Measurements from ENCODE around the gene KAZN. TPM values are rescaled to one million over a fixed set of nuclear protein-coding genes. Genes with fewer than 3 reads are reported as not detected.

KAZN gene
- total and polyA plus RNA-seq, 9 donors: 10.1 to 56.4 (median 27.9) TPM

DNA sequence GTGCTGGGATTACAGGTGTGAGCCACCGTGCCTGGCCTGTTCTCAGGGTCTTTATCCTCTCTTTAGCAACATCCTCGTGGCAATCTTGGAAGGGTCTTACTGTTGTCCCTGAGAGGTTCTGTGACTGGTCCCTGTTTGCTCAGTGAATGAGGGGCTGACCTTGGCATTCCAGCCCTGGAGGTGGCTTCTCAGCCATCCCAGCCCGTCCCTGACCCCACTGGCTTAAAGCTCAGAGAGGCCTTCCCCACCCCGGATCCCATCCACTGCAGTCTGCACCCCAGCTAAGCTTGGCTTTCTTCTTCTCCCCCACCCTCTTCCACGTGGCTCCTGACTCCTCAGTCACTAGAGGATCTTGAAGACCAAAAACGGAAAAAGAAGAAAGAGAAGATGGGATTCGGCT is 466.8 kb downstream of the KAZN start:
- 74 to 93% (median 75%) methylated on average over 7 of the region's 7 CpGs for WGBS, 3 donors
- DNase-seq: no peak
- H3K4me3 ChIP-seq: no peak overlapping the region
- H3K27me3 ChIP-seq: no peaks in the 10 kb centered on the region
- H3K27ac ChIP-seq: no peak overlapping the region
- no peaks in the 10 kb centered on the region for H3K9me3 ChIP-seq
- H3K36me3 ChIP-seq: no peaks in the 10 kb centered on the region
- intact Hi-C loops (cut with DNase I): no loop called here
- no peaks in the 10 kb centered on the region for H3K4me1 ChIP-seq (ENCODE audit: insufficient read depth)
- TF ChIP-seq POLR2A (IDR thresholded peaks at IDR 0.05) (no peak), EP300 (IDR thresholded peaks at IDR 0.05) (no peak)
- TF ChIP-seq, protein P1, sequence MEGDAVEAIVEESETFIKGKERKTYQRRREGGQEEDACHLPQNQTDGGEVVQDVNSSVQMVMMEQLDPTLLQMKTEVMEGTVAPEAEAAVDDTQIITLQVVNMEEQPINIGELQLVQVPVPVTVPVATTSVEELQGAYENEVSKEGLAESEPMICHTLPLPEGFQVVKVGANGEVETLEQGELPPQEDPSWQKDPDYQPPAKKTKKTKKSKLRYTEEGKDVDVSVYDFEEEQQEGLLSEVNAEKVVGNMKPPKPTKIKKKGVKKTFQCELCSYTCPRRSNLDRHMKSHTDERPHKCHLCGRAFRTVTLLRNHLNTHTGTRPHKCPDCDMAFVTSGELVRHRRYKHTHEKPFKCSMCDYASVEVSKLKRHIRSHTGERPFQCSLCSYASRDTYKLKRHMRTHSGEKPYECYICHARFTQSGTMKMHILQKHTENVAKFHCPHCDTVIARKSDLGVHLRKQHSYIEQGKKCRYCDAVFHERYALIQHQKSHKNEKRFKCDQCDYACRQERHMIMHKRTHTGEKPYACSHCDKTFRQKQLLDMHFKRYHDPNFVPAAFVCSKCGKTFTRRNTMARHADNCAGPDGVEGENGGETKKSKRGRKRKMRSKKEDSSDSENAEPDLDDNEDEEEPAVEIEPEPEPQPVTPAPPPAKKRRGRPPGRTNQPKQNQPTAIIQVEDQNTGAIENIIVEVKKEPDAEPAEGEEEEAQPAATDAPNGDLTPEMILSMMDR (IDR thresholded peaks at IDR 0.05): no peak

DNA sequence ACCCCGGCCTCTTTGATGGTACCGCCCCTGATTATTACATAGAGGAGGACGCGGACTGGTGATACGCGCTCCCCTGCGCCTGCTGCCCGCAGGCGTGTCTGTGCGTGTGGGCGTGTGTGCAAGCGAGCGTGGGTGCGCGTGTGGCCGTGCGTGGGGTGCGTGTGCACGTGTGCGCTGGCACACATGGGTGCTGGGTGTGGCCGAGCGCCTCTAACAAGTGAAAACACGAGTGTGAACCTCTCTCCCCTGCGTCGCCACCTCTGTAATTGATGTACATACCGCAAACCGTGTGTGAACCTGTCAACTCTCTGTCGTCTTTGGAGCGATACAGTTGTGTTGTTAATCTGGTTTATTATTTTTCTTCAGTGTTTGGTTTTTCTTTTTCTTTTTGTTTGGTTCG is 467.3 kb downstream of the KAZN start:
- H3K4me1 ChIP-seq (ENCODE audit: insufficient read depth): no peaks in the 10 kb centered on the region
- no peak overlapping the region for H3K4me3 ChIP-seq
- H3K27me3 ChIP-seq: no peaks in the 10 kb centered on the region
- no peaks in the 10 kb centered on the region for H3K9me3 ChIP-seq
- WGBS, 3 donors: 91 to 94% (median 91%) methylated on average over 30 of the region's 30 CpGs
- no peak for TF ChIP-seq POLR2A (IDR thresholded peaks at IDR 0.05)
- intact Hi-C loops (cut with DNase I): no loop called here
- no peaks in the 10 kb centered on the region for H3K36me3 ChIP-seq
- H3K27ac ChIP-seq: no peak overlapping the region
- DNase-seq: no peak

DNA sequence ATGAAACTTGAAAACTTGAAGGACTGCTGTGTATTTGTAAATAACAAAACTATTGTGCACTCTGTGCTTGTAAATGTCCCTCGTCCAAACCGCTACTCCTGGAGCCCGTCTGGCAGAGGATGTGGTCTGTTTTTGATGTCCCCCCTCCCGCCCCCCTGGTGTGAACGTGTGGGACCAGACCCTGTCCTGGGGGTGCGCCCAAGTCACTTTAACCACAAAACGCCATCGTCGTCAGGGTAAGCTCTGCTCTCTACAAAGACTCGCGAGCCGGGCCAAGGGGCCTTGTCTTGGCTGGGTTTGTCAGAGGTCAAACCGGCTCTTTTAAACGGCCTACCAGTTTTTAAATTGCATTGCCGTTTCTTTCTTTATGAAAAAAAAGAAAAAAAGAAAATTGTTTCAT is 467.7 kb downstream of the KAZN start:
- Histone ChIP-seq H3K27ac (no peak overlapping the region), H3K36me3 (no peaks in the 10 kb centered on the region), H3K9me3 (no peaks in the 10 kb centered on the region), H3K27me3 (no peaks in the 10 kb centered on the region), H3K4me3 (no peak overlapping the region), H3K4me1 (ENCODE audit: insufficient read depth) (no peaks in the 10 kb centered on the region)
- intact Hi-C loops (cut with DNase I): no loop called here
- 75 to 81% (median 81%) methylated on average over 15 of the region's 15 CpGs for WGBS, 3 donors
- TF ChIP-seq POLR2A (IDR thresholded peaks at IDR 0.05) (no peak), EP300 (IDR thresholded peaks at IDR 0.05) (no peak)
- TF ChIP-seq, protein P1 (IDR thresholded peaks at IDR 0.05): no peak
- DNase-seq: no peak

DNA sequence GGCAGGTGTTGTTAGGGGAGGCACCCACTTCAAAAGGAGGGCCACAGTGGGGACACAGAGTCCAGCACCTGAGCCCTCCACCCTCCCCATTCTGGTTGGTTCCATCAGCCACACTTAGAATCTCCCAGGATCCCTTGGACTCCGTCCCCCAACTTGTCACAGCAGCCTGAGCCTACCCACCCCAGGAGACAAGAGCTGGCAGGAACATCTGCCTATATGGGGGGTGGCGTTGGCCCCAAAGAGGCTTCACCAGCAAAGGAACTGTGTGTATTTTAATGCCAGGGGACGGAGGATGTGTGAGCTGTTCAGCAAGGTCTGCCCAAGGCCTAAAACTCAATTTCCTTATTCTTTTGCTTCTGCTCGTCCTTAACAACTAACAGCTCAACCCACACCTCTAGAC is 468.7 kb downstream of the KAZN start:
- H3K9me3 ChIP-seq: no peaks in the 10 kb centered on the region
- no peak overlapping the region for H3K4me3 ChIP-seq
- H3K27ac ChIP-seq: peak overlapping the region; percentile 40 to 73
- no peak for DNase-seq
- intact Hi-C loops (cut with DNase I): no loop called here
- no peaks in the 10 kb centered on the region for H3K36me3 ChIP-seq
- 74 to 87% (median 79%) methylated on average over 4 of the region's 4 CpGs for WGBS, 3 donors
- H3K4me1 ChIP-seq (ENCODE audit: insufficient read depth): no peaks in the 10 kb centered on the region
- no peaks in the 10 kb centered on the region for H3K27me3 ChIP-seq
- TF ChIP-seq, protein P1 (IDR thresholded peaks at IDR 0.05): no peak

DNA sequence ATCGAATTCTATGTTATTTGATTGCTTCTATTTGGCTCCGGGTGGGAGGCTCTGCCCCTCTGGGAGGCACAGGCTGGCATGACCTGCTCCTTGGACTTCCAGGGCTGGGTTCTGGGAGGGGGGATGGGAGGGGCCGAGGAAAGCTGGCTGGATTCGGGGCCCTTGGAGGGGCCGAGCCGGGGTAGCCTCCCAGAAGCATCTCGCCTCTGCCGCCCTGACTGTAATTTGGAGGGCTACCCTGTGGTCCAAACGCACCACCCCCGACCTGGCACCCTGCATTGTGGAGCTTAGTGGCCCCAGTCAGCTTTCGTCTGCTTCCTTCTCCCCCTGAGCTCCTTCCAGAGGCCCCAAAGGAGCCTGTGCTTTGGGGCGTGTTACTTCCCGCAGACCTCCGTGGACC is 469.7 kb downstream of the KAZN start:
- no peak for TF ChIP-seq POLR2A (IDR thresholded peaks at IDR 0.05)
- no peak for TF ChIP-seq EP300 (IDR thresholded peaks at IDR 0.05)
- TF ChIP-seq, protein P1 (IDR thresholded peaks at IDR 0.05): no peak
- no peaks in the 10 kb centered on the region for H3K9me3 ChIP-seq
- WGBS, 3 donors: 73 to 88% (median 81%) methylated on average over 14 of the region's 14 CpGs
- intact Hi-C loops (cut with DNase I): no loop called here
- no peak overlapping the region for H3K4me3 ChIP-seq
- H3K4me1 ChIP-seq (ENCODE audit: insufficient read depth): no peaks in the 10 kb centered on the region
- H3K27me3 ChIP-seq: no peaks in the 10 kb centered on the region
- no peaks in the 10 kb centered on the region for H3K36me3 ChIP-seq
- peak in 1 of 5 donors; percentile 57 for DNase-seq
- peak overlapping the region in 1 of 2 donors; percentile 70 for H3K27ac ChIP-seq
